Hepatocyte (in vitro differentiated cells): Measurements from ENCODE around the gene MTAP. TPM values are rescaled to one million over a fixed set of nuclear protein-coding genes. Genes with fewer than 3 reads are reported as not detected.

ENCODE experiments used
- DNase-seq: peaks from one replicate; pipeline ENCODE4 v3.0.0-alpha.2; 2016; ENCODE audit warnings: low spot score
- H2AFZ ChIP-seq: fragments of 200-600 bp; sonication (generic); 2 replicates; pipeline ENCODE4 v1.6.0; 2016; ENCODE audit warnings: antibody characterized with exemption, mild to moderate bottlenecking
- H3K27ac ChIP-seq: fragments of 200-600 bp; sonication (generic); 2 replicates; pipeline ENCODE4 v1.5.1; 2016; ENCODE audit warnings: mild to moderate bottlenecking
- H3K27me3 ChIP-seq: fragments of 200-600 bp; sonication (generic); 2 replicates; pipeline ENCODE4 v1.6.1; 2016
- H3K36me3 ChIP-seq: fragments of 200-600 bp; sonication (generic); replicated peaks from 2 replicates; pipeline ENCODE4 v1.5.1; 2016; ENCODE audit warnings: low read depth; ENCODE audit not compliant: insufficient read depth
- H3K4me1 ChIP-seq: fragments of 200-600 bp; sonication (generic); 2 replicates; pipeline ENCODE4 v1.5.1; 2016; ENCODE audit warnings: mild to moderate bottlenecking, moderate library complexity; ENCODE audit not compliant: insufficient read depth
- H3K4me2 ChIP-seq: fragments of 200-600 bp; sonication (generic); 2 replicates; pipeline ENCODE4 v1.6.0; 2016
- H3K4me3 ChIP-seq: fragments of 200-600 bp; sonication (generic); 2 replicates; pipeline ENCODE4 v1.5.1; 2016; ENCODE audit warnings: mild to moderate bottlenecking
- H3K79me2 ChIP-seq: fragments of 200-600 bp; sonication (generic); 2 replicates; pipeline ENCODE4 v1.6.0; 2017; ENCODE audit warnings: mild to moderate bottlenecking
- H3K9me2 ChIP-seq: fragments of 200-600 bp; sonication (generic); replicated peaks from 2 replicates; pipeline ENCODE4 v1.6.0; 2017; ENCODE audit warnings: mild to moderate bottlenecking; ENCODE audit not compliant: insufficient read depth
- H3K9me3 ChIP-seq: fragments of 200-600 bp; sonication (generic); 2 replicates; pipeline ENCODE4 v1.5.1; 2016; ENCODE audit warnings: low read depth, mild to moderate bottlenecking
- H4K20me1 ChIP-seq: fragments of 200-600 bp; sonication (generic); 2 replicates; pipeline ENCODE4 v1.6.0; 2016; ENCODE audit warnings: mild to moderate bottlenecking; ENCODE audit not compliant: insufficient read depth, poor library complexity, severe bottlenecking
- EZH2 ChIP-seq: fragments of 200-600 bp; sonication (generic); IDR thresholded peaks from 2 replicates; pipeline ENCODE4 v1.6.1; 2016; ENCODE audit warnings: antibody characterized with exemption, mild to moderate bottlenecking, borderline replicate concordance
- EZH2phosphoT487 ChIP-seq: fragments of 200-600 bp; sonication (generic); IDR thresholded peaks from one replicate; pipeline ENCODE4 v1.6.1; 2018; ENCODE audit warnings: antibody characterized with exemption, mild to moderate bottlenecking, low read depth, moderate library complexity; ENCODE audit not compliant: unreplicated experiment, severe bottlenecking
- WGBS: methylation state at CpG from one replicate; pipeline ENCODE4 v1.1.6; 2016; ENCODE audit warnings: low lambda C conversion rate; ENCODE audit errors: missing lambda C conversion rate; 5-methylcytosine and 5-hydroxymethylcytosine counted together
- polyA plus RNA-seq: library from polyadenylated mRNA; unstranded; fragments of >200 nt; fragmentation: Nextera tagmentation; extraction: Ambion mirVana; gene quantifications from 2 replicates; pipeline ENCODE4 v1.2.1, GENCODE V29; 2016
- total RNA-seq: library from RNA; depleted of rRNA; stranded (reverse); fragments of >200 nt; gene quantifications from 2 replicates; pipeline ENCODE4 v1.2.3, GENCODE V29; 2014
- TF ChIP-seq, protein P1 (sequence below): fragments of 200-600 bp; sonication (generic); IDR thresholded peaks from 2 replicates; pipeline ENCODE4 v1.5.1; 2016; ENCODE audit warnings: antibody characterized with exemption, mild to moderate bottlenecking; ENCODE audit not compliant: poor library complexity

Gene MTAP
- total and polyA plus RNA-seq, 2 experiments from 2014 or later, result 21.2 to 38.8 TPM

DNA sequence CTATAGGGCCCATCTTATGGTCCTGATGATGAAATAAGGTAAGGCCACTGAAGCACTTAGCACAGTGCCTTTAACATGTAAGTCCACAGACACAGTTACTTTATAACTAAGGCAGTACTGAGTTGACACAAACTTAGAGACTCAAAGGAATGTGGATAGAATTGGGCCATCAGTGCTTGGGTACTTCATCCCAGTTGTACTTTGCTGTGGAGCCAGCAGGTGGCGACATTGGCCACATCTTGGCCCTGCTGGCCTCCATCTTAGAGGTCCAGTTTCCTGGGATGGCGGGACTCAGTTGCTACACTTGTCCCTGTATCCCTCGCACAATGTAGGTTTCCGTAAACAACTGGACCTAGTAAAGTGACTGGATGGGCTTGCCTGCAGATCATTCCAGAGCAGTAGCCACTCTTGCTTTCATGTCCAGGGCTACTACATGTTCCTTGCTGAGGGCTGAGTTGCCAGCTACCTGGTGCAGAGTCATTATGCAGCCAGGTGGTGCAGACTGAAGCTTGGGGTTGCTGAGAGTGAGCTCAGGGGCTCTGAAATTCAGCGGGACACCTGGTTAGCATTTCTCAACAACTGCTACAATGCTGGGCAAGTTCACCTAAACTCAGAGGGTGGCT is 10.6 kb downstream of the MTAP start:
- H2AFZ ChIP-seq, result no peak overlapping the region

DNA sequence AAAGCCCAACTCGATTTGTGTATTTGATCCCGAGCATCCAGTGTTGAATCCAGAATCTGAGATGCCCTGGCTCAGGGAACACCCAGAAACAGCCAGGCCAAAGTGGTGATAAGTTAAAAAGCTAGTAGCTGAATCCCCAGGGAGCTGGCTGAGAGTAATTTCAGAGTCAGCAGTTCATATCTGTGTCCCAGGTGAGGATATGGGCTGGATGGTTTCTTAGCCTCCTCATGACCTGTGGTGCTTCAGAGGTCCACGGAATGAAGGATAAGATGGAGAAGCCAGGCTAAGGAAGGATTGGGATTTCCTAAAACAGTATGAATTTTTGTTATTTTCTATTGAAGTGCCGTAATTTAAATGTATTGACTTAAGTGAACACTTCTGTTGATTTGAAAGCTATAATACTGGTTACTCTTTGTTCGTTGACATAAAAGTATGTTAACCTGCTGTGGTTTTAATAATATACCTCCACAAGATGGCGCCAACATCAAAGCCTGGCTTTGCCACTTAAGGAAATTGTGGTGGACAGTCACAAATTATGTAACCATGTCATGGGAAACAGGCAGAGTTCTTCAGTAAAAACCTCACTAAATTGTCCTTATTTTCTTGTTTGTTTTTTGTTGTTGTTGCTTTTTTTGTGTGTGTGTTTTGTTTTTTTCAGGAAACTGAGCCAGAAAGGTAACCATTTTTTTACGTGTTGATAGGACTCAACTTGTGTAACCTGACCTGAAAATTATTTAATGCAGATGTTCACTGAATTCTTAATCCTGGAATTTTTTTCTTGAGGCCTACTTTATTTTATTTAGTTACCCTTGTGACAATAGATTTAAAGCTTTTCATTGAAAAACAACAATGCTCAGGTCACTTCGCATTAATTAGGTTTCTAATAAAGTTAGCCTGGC is 11.4 kb downstream of the MTAP start:
- Histone ChIP-seq H3K79me2 (peaks cover 32% of the 10 kb centered on the region), H3K4me2 (no peak overlapping the region), H3K4me3 (no peak overlapping the region), H3K4me1 (no peaks in the 10 kb centered on the region), H3K9me3 (no peaks in the 10 kb centered on the region), H4K20me1 (peaks cover 7% of the 10 kb centered on the region), H3K9me2 (no peaks in the 10 kb centered on the region), H3K36me3 (no peaks in the 10 kb centered on the region), H3K27ac (no peak overlapping the region), H3K27me3 (no peaks in the 10 kb centered on the region), H2AFZ (no peak overlapping the region)
- TF ChIP-seq EZH2phosphoT487, result no peak
- TF ChIP-seq, protein P1, sequence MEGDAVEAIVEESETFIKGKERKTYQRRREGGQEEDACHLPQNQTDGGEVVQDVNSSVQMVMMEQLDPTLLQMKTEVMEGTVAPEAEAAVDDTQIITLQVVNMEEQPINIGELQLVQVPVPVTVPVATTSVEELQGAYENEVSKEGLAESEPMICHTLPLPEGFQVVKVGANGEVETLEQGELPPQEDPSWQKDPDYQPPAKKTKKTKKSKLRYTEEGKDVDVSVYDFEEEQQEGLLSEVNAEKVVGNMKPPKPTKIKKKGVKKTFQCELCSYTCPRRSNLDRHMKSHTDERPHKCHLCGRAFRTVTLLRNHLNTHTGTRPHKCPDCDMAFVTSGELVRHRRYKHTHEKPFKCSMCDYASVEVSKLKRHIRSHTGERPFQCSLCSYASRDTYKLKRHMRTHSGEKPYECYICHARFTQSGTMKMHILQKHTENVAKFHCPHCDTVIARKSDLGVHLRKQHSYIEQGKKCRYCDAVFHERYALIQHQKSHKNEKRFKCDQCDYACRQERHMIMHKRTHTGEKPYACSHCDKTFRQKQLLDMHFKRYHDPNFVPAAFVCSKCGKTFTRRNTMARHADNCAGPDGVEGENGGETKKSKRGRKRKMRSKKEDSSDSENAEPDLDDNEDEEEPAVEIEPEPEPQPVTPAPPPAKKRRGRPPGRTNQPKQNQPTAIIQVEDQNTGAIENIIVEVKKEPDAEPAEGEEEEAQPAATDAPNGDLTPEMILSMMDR, result peak; percentile 80
- 66% methylated on average over 8 of the region's 8 CpGs for WGBS
- DNase-seq, result peak; percentile 91

More for the DNA sequence above, 10.6 kb downstream of the MTAP start:
- no peaks in the 10 kb centered on the region for H3K27me3 ChIP-seq
- TF ChIP-seq, protein P1, result peak; percentile 78
- no peak for TF ChIP-seq EZH2
- no peaks in the 10 kb centered on the region for H3K9me3 ChIP-seq
- peaks cover 7% of the 10 kb centered on the region for H4K20me1 ChIP-seq
- no peak overlapping the region for H3K4me2 ChIP-seq
- WGBS, result 57% methylated on average over 5 of the region's 5 CpGs
- H3K79me2 ChIP-seq, result peaks cover 34% of the 10 kb centered on the region
- H3K27ac ChIP-seq, result peak overlapping the region; percentile 39
- H3K36me3 ChIP-seq, result no peaks in the 10 kb centered on the region
- H3K4me1 ChIP-seq, result no peaks in the 10 kb centered on the region
- no peaks in the 10 kb centered on the region for H3K9me2 ChIP-seq
- no peak overlapping the region for H3K4me3 ChIP-seq
- peak; percentile 81 for DNase-seq

DNA sequence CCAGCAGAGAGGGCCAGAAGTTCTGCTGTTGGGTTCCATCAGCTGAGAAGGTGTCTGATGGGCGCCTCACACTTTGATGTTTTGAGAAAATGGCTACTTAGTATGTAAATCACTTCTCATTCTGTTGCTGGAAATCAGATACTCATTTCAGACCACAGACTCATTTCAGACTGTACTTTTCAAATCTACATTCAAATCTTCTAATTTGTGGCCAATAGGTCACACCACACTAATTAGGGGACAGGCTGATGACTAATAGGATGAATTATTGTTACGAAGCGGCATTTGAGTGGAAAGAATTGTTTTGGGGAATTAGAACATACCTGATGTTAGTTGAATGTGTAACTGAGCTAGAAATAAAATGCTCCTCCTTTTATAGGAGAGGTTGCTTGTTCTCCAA is 13.2 kb downstream of the MTAP start:
- TF ChIP-seq, protein P1, result no peak
- TF ChIP-seq EZH2, result no peak
- TF ChIP-seq EZH2phosphoT487, result no peak
- Histone ChIP-seq H3K27ac (no peak overlapping the region), H3K9me3 (no peaks in the 10 kb centered on the region), H3K79me2 (peaks cover 35% of the 10 kb centered on the region), H3K4me1 (no peaks in the 10 kb centered on the region), H3K36me3 (no peaks in the 10 kb centered on the region), H3K4me3 (no peak overlapping the region), H3K27me3 (no peaks in the 10 kb centered on the region), H2AFZ (no peak overlapping the region), H3K4me2 (no peak overlapping the region), H3K9me2 (no peaks in the 10 kb centered on the region), H4K20me1 (peaks cover 7% of the 10 kb centered on the region)
- DNase-seq, result no peak
- WGBS, result 99% methylated on average over 3 of the region's 3 CpGs
